ENCODE data around the gene PGM5.

- TF ChIP-seq CTCF (conservative IDR thresholded peaks at IDR 0.05; ENCODE audit: low read depth, low read length): no peak
- TF ChIP-seq EZH2 (IDR thresholded peaks at IDR 0.05; ENCODE audit: low read length, unreplicated experiment): no peak
- no peak for TF ChIP-seq EZH2phosphoT487 (IDR thresholded peaks at IDR 0.05; ENCODE audit: borderline replicate concordance, low read length)
Measured at GRCh38 chr9:68462105-68462775, 105.8 kb downstream of the PGM5 start.

Data from PC-3 (cell line).